Breast epithelium (tissue), 3 donors: ENCODE data around the gene PNPLA6.

Source experiments
- POLR2A ChIP-seq: fragments of 450-650 bp; IDR thresholded peaks from one replicate; pipeline ENCODE4 v1.6.1; 2016; ENCODE audit warnings: antibody characterized with exemption, mild to moderate bottlenecking, moderate library complexity
- POLR2AphosphoS5 ChIP-seq, 3 donors: sonication (generic); formaldehyde crosslinking; IDR thresholded peaks; one replicate each; pipeline ENCODE4 v1.6.1; 2017; ENCODE audit warnings: antibody characterized with exemption in 3 of 3

DNA sequence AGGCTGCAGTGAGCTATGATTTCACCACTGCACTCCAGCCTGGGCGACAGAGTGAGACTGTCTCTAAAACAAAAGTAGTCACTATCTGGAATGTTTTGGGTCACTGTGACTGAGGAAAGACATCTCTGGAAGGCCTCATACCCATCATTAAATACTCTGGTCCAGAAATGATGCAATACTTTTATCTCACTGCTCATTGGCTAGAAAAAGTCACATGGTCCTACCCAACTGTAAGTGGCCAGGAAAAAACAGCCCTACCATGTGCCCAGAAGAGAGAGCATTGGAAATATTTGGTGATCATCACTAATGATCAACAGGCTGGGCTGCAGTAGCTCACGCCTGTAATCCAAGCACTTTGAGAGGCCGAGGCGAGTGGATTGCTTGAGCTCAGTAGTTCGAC, 29.8 kb downstream of the PNPLA6 start:
- TF ChIP-seq POLR2A (no peak), POLR2AphosphoS5 (IDR thresholded peaks at IDR 0.05) (no peak)
